ENCODE measurements around the gene PLA2G4E.

GRCh38 chr15:41949401-41950126 lies 71.3 kb downstream of the PLA2G4E start:
- TF ChIP-seq CTCF (IDR thresholded peaks at IDR 0.05) (no peak), POLR2A (IDR thresholded peaks at IDR 0.05) (no peak), EP300 (IDR thresholded peaks at IDR 0.05) (no peak), POLR2AphosphoS5 (IDR thresholded peaks at IDR 0.05) (no peak)
